ENCODE measurements around the gene SIGLEC11. TPM values are rescaled to one million over a fixed set of nuclear protein-coding genes. Genes with fewer than 3 reads are reported as not detected.

SIGLEC11 gene
- polyA plus RNA-seq, 1 donor from 2014 or later = not detected

GRCh38 chr19:49924004-49924880, 36.7 kb downstream of the SIGLEC11 start:
- Histone ChIP-seq H3K9me3 (ENCODE audit: low read length) (no peaks in the 10 kb centered on the region), H3K9ac (ENCODE audit: low read length) (no peak overlapping the region), H3K4me2 (ENCODE audit: low read length) (no peak overlapping the region), H3K4me3 (ENCODE audit: low read length) (no peak overlapping the region), H3K27ac (ENCODE audit: low read length) (no peak overlapping the region), H3K36me3 (ENCODE audit: insufficient read depth, low read length) (no peaks in the 10 kb centered on the region), H2AFZ (ENCODE audit: low read depth, low read length) (no peak overlapping the region), H3K9me2 (ENCODE audit: insufficient read depth, low read length) (no peaks in the 10 kb centered on the region), H3K79me2 (replicated peaks; ENCODE audit: insufficient read depth, low read length) (peaks cover 79% of the 10 kb centered on the region), H3K27me3 (ENCODE audit: insufficient read depth, low read depth, low read length) (no peaks in the 10 kb centered on the region), H4K20me1 (ENCODE audit: insufficient read depth) (no peaks in the 10 kb centered on the region), H3F3A (ENCODE audit: insufficient read depth, low read length, poor library complexity, severe bottlenecking) (no peaks in the 10 kb centered on the region)
- TF ChIP-seq RAD21 (conservative IDR thresholded peaks at IDR 0.05) = no peak
- TF ChIP-seq EZH2 (IDR thresholded peaks at IDR 0.05; ENCODE audit: borderline replicate concordance, insufficient read depth, low read length, poor library complexity, severe bottlenecking) = no peak
- TF ChIP-seq TAF1 (IDR thresholded peaks at IDR 0.05; ENCODE audit: low read depth) = no peak
- no peak for TF ChIP-seq SMC3 (conservative IDR thresholded peaks at IDR 0.05; ENCODE audit: poor library complexity)
- no peak for TF ChIP-seq CTCF (IDR thresholded peaks at IDR 0.05; ENCODE audit: poor library complexity, severe bottlenecking)
- TF ChIP-seq, protein P1, sequence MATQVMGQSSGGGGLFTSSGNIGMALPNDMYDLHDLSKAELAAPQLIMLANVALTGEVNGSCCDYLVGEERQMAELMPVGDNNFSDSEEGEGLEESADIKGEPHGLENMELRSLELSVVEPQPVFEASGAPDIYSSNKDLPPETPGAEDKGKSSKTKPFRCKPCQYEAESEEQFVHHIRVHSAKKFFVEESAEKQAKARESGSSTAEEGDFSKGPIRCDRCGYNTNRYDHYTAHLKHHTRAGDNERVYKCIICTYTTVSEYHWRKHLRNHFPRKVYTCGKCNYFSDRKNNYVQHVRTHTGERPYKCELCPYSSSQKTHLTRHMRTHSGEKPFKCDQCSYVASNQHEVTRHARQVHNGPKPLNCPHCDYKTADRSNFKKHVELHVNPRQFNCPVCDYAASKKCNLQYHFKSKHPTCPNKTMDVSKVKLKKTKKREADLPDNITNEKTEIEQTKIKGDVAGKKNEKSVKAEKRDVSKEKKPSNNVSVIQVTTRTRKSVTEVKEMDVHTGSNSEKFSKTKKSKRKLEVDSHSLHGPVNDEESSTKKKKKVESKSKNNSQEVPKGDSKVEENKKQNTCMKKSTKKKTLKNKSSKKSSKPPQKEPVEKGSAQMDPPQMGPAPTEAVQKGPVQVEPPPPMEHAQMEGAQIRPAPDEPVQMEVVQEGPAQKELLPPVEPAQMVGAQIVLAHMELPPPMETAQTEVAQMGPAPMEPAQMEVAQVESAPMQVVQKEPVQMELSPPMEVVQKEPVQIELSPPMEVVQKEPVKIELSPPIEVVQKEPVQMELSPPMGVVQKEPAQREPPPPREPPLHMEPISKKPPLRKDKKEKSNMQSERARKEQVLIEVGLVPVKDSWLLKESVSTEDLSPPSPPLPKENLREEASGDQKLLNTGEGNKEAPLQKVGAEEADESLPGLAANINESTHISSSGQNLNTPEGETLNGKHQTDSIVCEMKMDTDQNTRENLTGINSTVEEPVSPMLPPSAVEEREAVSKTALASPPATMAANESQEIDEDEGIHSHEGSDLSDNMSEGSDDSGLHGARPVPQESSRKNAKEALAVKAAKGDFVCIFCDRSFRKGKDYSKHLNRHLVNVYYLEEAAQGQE (IDR thresholded peaks at IDR 0.05; ENCODE audit: borderline replicate concordance) = no peak
- no peak for TF ChIP-seq MXI1 (conservative IDR thresholded peaks at IDR 0.05; ENCODE audit: poor library complexity, severe bottlenecking)
- no peak for TF ChIP-seq POLR2AphosphoS5 (IDR thresholded peaks at IDR 0.05)
- TF ChIP-seq EP300 (conservative IDR thresholded peaks at IDR 0.05; ENCODE audit: poor library complexity, severe bottlenecking) = no peak

GRCh38 chr19:49923055-49924003, 37.6 kb downstream of the SIGLEC11 start:
- H3K9ac ChIP-seq (ENCODE audit: low read length) = no peak overlapping the region
- H3K9me3 ChIP-seq (ENCODE audit: low read length) = no peaks in the 10 kb centered on the region
- no peak overlapping the region for H3K27ac ChIP-seq (ENCODE audit: low read length)
- H4K20me1 ChIP-seq (ENCODE audit: insufficient read depth) = no peaks in the 10 kb centered on the region
- no peak overlapping the region for H3K4me3 ChIP-seq (ENCODE audit: low read length)
- H3K36me3 ChIP-seq (ENCODE audit: insufficient read depth, low read length) = no peaks in the 10 kb centered on the region
- H3K9me2 ChIP-seq (ENCODE audit: insufficient read depth, low read length) = no peaks in the 10 kb centered on the region
- no peak overlapping the region for H2AFZ ChIP-seq (ENCODE audit: low read depth, low read length)
- TF ChIP-seq MXI1 (conservative IDR thresholded peaks at IDR 0.05; ENCODE audit: poor library complexity, severe bottlenecking) (no peak), POLR2AphosphoS5 (IDR thresholded peaks at IDR 0.05) (no peak), TAF1 (IDR thresholded peaks at IDR 0.05; ENCODE audit: low read depth) (no peak), RAD21 (conservative IDR thresholded peaks at IDR 0.05) (no peak), EP300 (conservative IDR thresholded peaks at IDR 0.05; ENCODE audit: poor library complexity, severe bottlenecking) (no peak), EZH2 (IDR thresholded peaks at IDR 0.05; ENCODE audit: borderline replicate concordance, insufficient read depth, low read length, poor library complexity, severe bottlenecking) (no peak), CTCF (IDR thresholded peaks at IDR 0.05; ENCODE audit: poor library complexity, severe bottlenecking) (no peak), SMC3 (conservative IDR thresholded peaks at IDR 0.05; ENCODE audit: poor library complexity) (no peak)
- TF ChIP-seq, protein P1 (IDR thresholded peaks at IDR 0.05; ENCODE audit: borderline replicate concordance) = no peak
- no peaks in the 10 kb centered on the region for H3K27me3 ChIP-seq (ENCODE audit: insufficient read depth, low read depth, low read length)
- H3K4me2 ChIP-seq (ENCODE audit: low read length) = no peak overlapping the region
- no peaks in the 10 kb centered on the region for H3F3A ChIP-seq (ENCODE audit: insufficient read depth, low read length, poor library complexity, severe bottlenecking)
- peaks cover 74% of the 10 kb centered on the region for H3K79me2 ChIP-seq (replicated peaks; ENCODE audit: insufficient read depth, low read length)

Measured in neural cell (in vitro differentiated cells).